Measurements from ENCODE around the gene PTPRM.

The PTPRM gene

DNA sequence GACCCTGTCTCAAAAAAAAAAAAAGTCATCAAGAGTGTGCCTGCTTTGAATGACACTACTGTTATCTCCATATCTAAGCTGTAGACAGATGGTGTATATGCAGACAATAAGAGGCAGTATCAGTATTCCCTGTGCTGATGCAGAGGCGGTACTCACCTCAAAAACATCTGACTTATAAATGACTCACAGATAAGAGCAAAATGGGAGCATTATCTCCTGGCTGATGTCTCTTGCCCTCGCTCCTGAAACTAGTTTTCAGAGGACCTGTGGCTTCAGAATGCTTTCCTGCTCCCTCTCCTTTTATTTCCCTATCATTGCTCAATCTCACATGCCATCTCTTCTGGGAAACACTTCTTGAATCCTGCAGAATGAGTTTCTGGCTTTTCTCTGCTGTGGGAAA, 289.6 kb downstream of the PTPRM start:
- DNase-seq, result no peak
- Histone ChIP-seq H3K79me2 (ENCODE audit: insufficient read depth, low read length) (no peaks in the 10 kb centered on the region), H4K20me1 (ENCODE audit: insufficient read depth, low read length) (no peaks in the 10 kb centered on the region), H3K36me3 (ENCODE audit: insufficient read depth, low read length) (no peaks in the 10 kb centered on the region), H3K9me3 (ENCODE audit: insufficient read depth, low read length, severe bottlenecking) (no peaks in the 10 kb centered on the region), H3K4me2 (ENCODE audit: insufficient read depth, low read length) (no peak overlapping the region), H3K27ac (ENCODE audit: low read length) (no peak overlapping the region), H3K27me3 (ENCODE audit: insufficient read depth, low read length, poor library complexity) (no peaks in the 10 kb centered on the region), H3K4me3 (ENCODE audit: low read depth in 1 of 2, low read length in 2 of 2) (no peak overlapping the region), H3K9ac (ENCODE audit: low read depth, low read length) (no peak overlapping the region), H2AFZ (ENCODE audit: low read depth, low read length) (no peak overlapping the region), H3K4me1 (ENCODE audit: insufficient read depth, low read length) (no peaks in the 10 kb centered on the region)
- no peak for ATAC-seq (ENCODE audit: insufficient read depth, low read depth)
- TF ChIP-seq, protein P1, sequence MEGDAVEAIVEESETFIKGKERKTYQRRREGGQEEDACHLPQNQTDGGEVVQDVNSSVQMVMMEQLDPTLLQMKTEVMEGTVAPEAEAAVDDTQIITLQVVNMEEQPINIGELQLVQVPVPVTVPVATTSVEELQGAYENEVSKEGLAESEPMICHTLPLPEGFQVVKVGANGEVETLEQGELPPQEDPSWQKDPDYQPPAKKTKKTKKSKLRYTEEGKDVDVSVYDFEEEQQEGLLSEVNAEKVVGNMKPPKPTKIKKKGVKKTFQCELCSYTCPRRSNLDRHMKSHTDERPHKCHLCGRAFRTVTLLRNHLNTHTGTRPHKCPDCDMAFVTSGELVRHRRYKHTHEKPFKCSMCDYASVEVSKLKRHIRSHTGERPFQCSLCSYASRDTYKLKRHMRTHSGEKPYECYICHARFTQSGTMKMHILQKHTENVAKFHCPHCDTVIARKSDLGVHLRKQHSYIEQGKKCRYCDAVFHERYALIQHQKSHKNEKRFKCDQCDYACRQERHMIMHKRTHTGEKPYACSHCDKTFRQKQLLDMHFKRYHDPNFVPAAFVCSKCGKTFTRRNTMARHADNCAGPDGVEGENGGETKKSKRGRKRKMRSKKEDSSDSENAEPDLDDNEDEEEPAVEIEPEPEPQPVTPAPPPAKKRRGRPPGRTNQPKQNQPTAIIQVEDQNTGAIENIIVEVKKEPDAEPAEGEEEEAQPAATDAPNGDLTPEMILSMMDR (IDR thresholded peaks at IDR 0.05; ENCODE audit: borderline replicate concordance, extremely low read depth, low read length, poor library complexity, severe bottlenecking), result no peak

DNA sequence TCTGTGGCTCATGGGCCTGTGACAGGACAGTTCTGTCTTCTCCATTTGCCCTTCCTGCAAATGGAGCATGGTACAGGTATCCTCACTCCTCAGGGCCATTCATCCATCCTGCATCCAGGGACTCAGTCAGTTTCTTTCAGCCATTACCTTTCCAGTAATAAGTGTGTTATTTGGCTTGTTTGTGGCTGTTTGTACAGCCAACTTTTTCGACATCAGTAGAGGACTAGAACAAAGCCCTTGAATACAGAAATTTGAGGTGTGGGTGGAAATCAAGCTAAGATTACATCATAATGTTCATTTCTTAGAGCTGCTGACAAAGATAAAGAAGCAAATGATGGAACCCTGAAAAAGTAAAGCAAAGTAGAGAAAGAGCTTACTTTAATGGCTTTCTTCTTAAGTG, 290.4 kb downstream of the PTPRM start:
- ATAC-seq (ENCODE audit: insufficient read depth, low read depth) (no peak), DNase-seq (no peak)
- H3K27me3 ChIP-seq (ENCODE audit: insufficient read depth, low read length, poor library complexity), result no peaks in the 10 kb centered on the region
- H3K4me1 ChIP-seq (ENCODE audit: insufficient read depth, low read length), result no peaks in the 10 kb centered on the region
- H3K36me3 ChIP-seq (ENCODE audit: insufficient read depth, low read length), result no peaks in the 10 kb centered on the region
- no peaks in the 10 kb centered on the region for H3K9me3 ChIP-seq (ENCODE audit: insufficient read depth, low read length, severe bottlenecking)
- H2AFZ ChIP-seq (ENCODE audit: low read depth, low read length), result no peak overlapping the region
- no peaks in the 10 kb centered on the region for H3K79me2 ChIP-seq (ENCODE audit: insufficient read depth, low read length)
- H3K9ac ChIP-seq (ENCODE audit: low read depth, low read length), result no peak overlapping the region
- no peaks in the 10 kb centered on the region for H4K20me1 ChIP-seq (ENCODE audit: insufficient read depth, low read length)
- no peak overlapping the region for H3K4me3 ChIP-seq (ENCODE audit: low read depth in 1 of 2, low read length in 2 of 2)
- H3K4me2 ChIP-seq (ENCODE audit: insufficient read depth, low read length), result no peak overlapping the region
- TF ChIP-seq, protein P1 (IDR thresholded peaks at IDR 0.05; ENCODE audit: borderline replicate concordance, extremely low read depth, low read length, poor library complexity, severe bottlenecking), result no peak
- no peak for TF ChIP-seq EZH2 (IDR thresholded peaks at IDR 0.05; ENCODE audit: borderline replicate concordance, low read depth, low read length, severe bottlenecking)
- no peak overlapping the region for H3K27ac ChIP-seq (ENCODE audit: low read length)

DNA sequence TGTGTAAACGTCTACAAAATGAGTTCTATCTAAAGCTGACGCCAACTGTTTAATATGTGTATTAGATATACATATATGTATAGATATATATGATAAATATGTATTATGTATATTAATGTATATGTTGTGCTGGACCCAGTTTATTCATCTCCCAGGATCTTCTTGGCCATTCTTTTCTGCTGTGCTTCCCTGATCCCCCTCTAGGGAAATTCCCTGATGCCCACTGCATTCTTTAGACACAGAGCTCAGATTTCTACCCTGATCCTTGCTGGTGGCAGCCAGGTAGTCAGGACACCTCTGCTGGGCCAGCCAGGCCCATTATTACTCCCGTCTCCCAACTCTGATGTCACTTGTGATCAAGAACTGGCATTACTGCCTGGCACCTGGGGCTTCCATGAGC, 292.0 kb downstream of the PTPRM start:
- no peaks in the 10 kb centered on the region for H3K36me3 ChIP-seq (ENCODE audit: insufficient read depth, low read length)
- no peak overlapping the region for H3K27ac ChIP-seq (ENCODE audit: low read length)
- no peaks in the 10 kb centered on the region for H3K4me1 ChIP-seq (ENCODE audit: insufficient read depth, low read length)
- H3K27me3 ChIP-seq (ENCODE audit: insufficient read depth, low read length, poor library complexity), result no peaks in the 10 kb centered on the region
- H2AFZ ChIP-seq (ENCODE audit: low read depth, low read length), result no peak overlapping the region
- H4K20me1 ChIP-seq (ENCODE audit: insufficient read depth, low read length), result no peaks in the 10 kb centered on the region
- no peak overlapping the region for H3K9ac ChIP-seq (ENCODE audit: low read depth, low read length)
- TF ChIP-seq, protein P1 (IDR thresholded peaks at IDR 0.05; ENCODE audit: borderline replicate concordance, extremely low read depth, low read length, poor library complexity, severe bottlenecking), result no peak
- no peak for TF ChIP-seq EZH2 (IDR thresholded peaks at IDR 0.05; ENCODE audit: borderline replicate concordance, low read depth, low read length, severe bottlenecking)
- H3K79me2 ChIP-seq (ENCODE audit: insufficient read depth, low read length), result no peaks in the 10 kb centered on the region
- H3K4me3 ChIP-seq (ENCODE audit: low read depth in 1 of 2, low read length in 2 of 2), result no peak overlapping the region
- no peaks in the 10 kb centered on the region for H3K9me3 ChIP-seq (ENCODE audit: insufficient read depth, low read length, severe bottlenecking)
- ATAC-seq (ENCODE audit: insufficient read depth, low read depth), result no peak
- no peak for DNase-seq
- H3K4me2 ChIP-seq (ENCODE audit: insufficient read depth, low read length), result no peak overlapping the region

DNA sequence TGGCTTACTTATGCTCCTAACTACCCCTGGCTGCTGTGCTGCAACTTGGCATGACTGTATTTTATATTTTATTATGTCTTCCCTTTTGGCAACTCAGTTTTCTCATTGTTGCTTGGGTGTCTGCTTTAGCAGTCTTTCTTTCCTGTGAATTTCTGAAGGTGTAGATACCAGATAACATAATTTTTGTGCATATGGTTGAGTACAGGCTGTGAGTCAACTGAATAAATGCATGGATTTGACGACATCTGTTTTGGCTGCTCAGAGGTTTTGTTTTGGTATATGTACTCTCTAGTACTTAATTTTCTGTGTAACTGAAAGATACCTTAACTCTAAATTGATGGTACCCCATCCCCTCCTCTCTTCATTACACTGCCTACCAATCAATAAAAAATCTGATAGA, 303.1 kb downstream of the PTPRM start:
- DNase-seq, result no peak
- H3K36me3 ChIP-seq (ENCODE audit: insufficient read depth, low read length), result no peaks in the 10 kb centered on the region
- H3K4me2 ChIP-seq (ENCODE audit: insufficient read depth, low read length), result no peak overlapping the region
- H3K27ac ChIP-seq (ENCODE audit: low read length), result no peak overlapping the region
- H3K4me3 ChIP-seq (ENCODE audit: low read depth in 1 of 2, low read length in 2 of 2), result no peak overlapping the region
- no peak overlapping the region for H2AFZ ChIP-seq (ENCODE audit: low read depth, low read length)
- no peaks in the 10 kb centered on the region for H3K27me3 ChIP-seq (ENCODE audit: insufficient read depth, low read length, poor library complexity)
- H3K9me3 ChIP-seq (ENCODE audit: insufficient read depth, low read length, severe bottlenecking), result no peaks in the 10 kb centered on the region
- no peaks in the 10 kb centered on the region for H3K79me2 ChIP-seq (ENCODE audit: insufficient read depth, low read length)
- H3K4me1 ChIP-seq (ENCODE audit: insufficient read depth, low read length), result no peaks in the 10 kb centered on the region
- no peak for ATAC-seq (ENCODE audit: insufficient read depth, low read depth)
- no peaks in the 10 kb centered on the region for H4K20me1 ChIP-seq (ENCODE audit: insufficient read depth, low read length)
- no peak for TF ChIP-seq EZH2 (IDR thresholded peaks at IDR 0.05; ENCODE audit: borderline replicate concordance, low read depth, low read length, severe bottlenecking)
- TF ChIP-seq, protein P1 (IDR thresholded peaks at IDR 0.05; ENCODE audit: borderline replicate concordance, extremely low read depth, low read length, poor library complexity, severe bottlenecking), result no peak
- H3K9ac ChIP-seq (ENCODE audit: low read depth, low read length), result no peak overlapping the region

Measured in DND-41 (cell line).